Pancreas (tissue), 10 donors: Measurements from ENCODE around the gene CLDN16. TPM values are rescaled to one million over a fixed set of nuclear protein-coding genes. Genes with fewer than 3 reads are reported as not detected.

Experiments used
- ATAC-seq, 4 donors: fragments of 200-7000 bp; cut with Tn5 transposase; one replicate each; pipeline versions ENCODE4 v1.8.0 to v1.9.1; 2020; ENCODE audit warnings: mild to moderate bottlenecking in 4 of 4, moderate library complexity in 4 of 4
- DNase-seq, 6 donors: peaks; one replicate each; pipeline ENCODE4 v3.0.0-alpha.2; 2020
- FAIRE-seq: peaks from 2 replicates; lab custom pipeline; 2012; peaks lifted over from hg19 to GRCh38; lab: Jason Lieb, UNC
- H3K27ac ChIP-seq, 4 donors: fragments of 200-600 bp; sonication (generic); 1 replicate in 3 of 4; 2 replicates in 1 of 4; pipeline versions ENCODE4 v1.5.0 to v1.8.0; 2020
- H3K27me3 ChIP-seq, 4 donors: fragments of 200-600 bp; one replicate each; pipeline ENCODE4 v1.8.0; 2021
- H3K36me3 ChIP-seq, 3 donors: fragments of 200-600 bp; sonication (generic) in 1 of 3; one replicate each; pipeline versions ENCODE4 v1.5.0 to v1.8.0; 2020 to 2021
- H3K4me1 ChIP-seq, 3 donors: fragments of 200-600 bp; one replicate each; pipeline ENCODE4 v1.8.0; 2021
- H3K4me3 ChIP-seq, 4 donors: fragments of 200-600 bp; sonication (generic) in 2 of 4; one replicate each; pipeline versions ENCODE4 v1.5.0 to v1.8.0; 2020 to 2021
- H3K9me3 ChIP-seq, 4 donors: fragments of 200-600 bp; one replicate each; pipeline ENCODE4 v1.8.0; 2021
- CTCF ChIP-seq, 4 donors: fragments of 200-600 bp; sonication (generic) in 3 of 4; IDR thresholded peaks; one replicate each; pipeline versions ENCODE4 v1.5.0 to v1.8.0; 2021; ENCODE audit warnings: antibody characterized with exemption in 4 of 4
- WGBS, 2 donors: extraction: QIAGEN DNeasy Blood & Tissue Kit; methylation state at CpG; one replicate each; pipeline ENCODE4 v1.1.7; 2013; 5-methylcytosine and 5-hydroxymethylcytosine counted together
- intact Hi-C, 3 donors: fragments of 100-400 bp; cut with DNase I; formaldehyde crosslinking; loops; one replicate each; pipeline versions ENCODE4 v1.11.1 to v1.14.2; 2022
- polyA plus RNA-seq, 2 donors: library from polyadenylated mRNA; stranded (reverse); fragments of 200-250 nt; gene quantifications; one replicate each; pipeline ENCODE4 v1.2.3, GENCODE V29; 2013
- total RNA-seq, 6 donors: library from RNA; stranded (reverse); fragmentation: NEBNext Ultra II Directional in 4 of 6; extraction: Animal tissue kit (Norgen Biotek cat#: 25700) in 4 of 6; gene quantifications; one replicate each; pipeline versions ENCODE4 v1.2.1 to v1.2.4, GENCODE V29; 2021 to 2023
- donor health status: healthy with polysubstance abuse.
- donor health status: DM: no; HTN: no; CAD: no; lungs with moderate emphysema.
- donor health status: DM: no; HTN: no; CAD: no.
- donor health status: control.
- donor health status: control.
- donor health status: Bipolar disorder and iron deficiency.
- donor health status: DM: yes; HTN: yes; CAD: no.
- donor health status: DM: no; HTN: no; CAD: no.
- donor health status: DM: no; HTN: no; CAD: no.
- donor health status: DM: yes; HTN: yes; CAD: no.

CLDN16 gene
- total and polyA plus RNA-seq, 8 donors: 0.09 to 1.8 (median 0.36) TPM

- FAIRE-seq (no peak), ATAC-seq (no peak), DNase-seq (no peak)
- no peaks in the 10 kb centered on the region for H3K4me1 ChIP-seq
- peaks cover 0 to 10% (median 0%) of the 10 kb centered on the region in 4 donors for H3K27me3 ChIP-seq
- no peak overlapping the region for H3K27ac ChIP-seq
- 75 to 79% methylated on average over 3 of the region's 3 CpGs for WGBS, 2 donors
- no peak for TF ChIP-seq CTCF (IDR thresholded peaks at IDR 0.05)
- H3K9me3 ChIP-seq: no peaks in the 10 kb centered on the region
- H3K36me3 ChIP-seq: no peaks in the 10 kb centered on the region
- intact Hi-C loops: no loop called here
- no peak overlapping the region for H3K4me3 ChIP-seq
Observed at GRCh38 chr3:190414297-190414696, 26.3 kb downstream of the CLDN16 start.

- no peak overlapping the region for H3K4me3 ChIP-seq
- peak in 3 of 4 donors; percentile 5 to 29 (median 10) for ATAC-seq
- H3K9me3 ChIP-seq: no peaks in the 10 kb centered on the region
- intact Hi-C loops: no loop called here
- H3K27ac ChIP-seq: no peak overlapping the region
- TF ChIP-seq CTCF (IDR thresholded peaks at IDR 0.05): no peak
- WGBS, 2 donors: 44 to 50% methylated on average over 2 of the region's 2 CpGs
- H3K27me3 ChIP-seq: no peaks in the 10 kb centered on the region
- FAIRE-seq: no peak
- H3K36me3 ChIP-seq: no peaks in the 10 kb centered on the region
- no peaks in the 10 kb centered on the region for H3K4me1 ChIP-seq
- DNase-seq: no peak
Observed at GRCh38 chr3:190424108-190424477, 36.1 kb downstream of the CLDN16 start.

- DNase-seq: peak; percentile 59 to 80 (median 71)
- Histone ChIP-seq H3K27ac (no peak overlapping the region), H3K36me3 (no peaks in the 10 kb centered on the region), H3K4me1 (no peaks in the 10 kb centered on the region), H3K4me3 (no peak overlapping the region), H3K27me3 (no peaks in the 10 kb centered on the region), H3K9me3 (no peaks in the 10 kb centered on the region)
- WGBS, 2 donors: 13 to 15% methylated on average over 16 of the region's 16 CpGs
- TF ChIP-seq CTCF (IDR thresholded peaks at IDR 0.05): peak; percentile 31 to 56 (median 54)
- intact Hi-C loops: no loop called here
- FAIRE-seq: peak; percentile 54
- peak; percentile 95 to 99 (median 96) for ATAC-seq
Observed at GRCh38 chr3:190424478-190425439, 36.8 kb downstream of the CLDN16 start.

GRCh38 chr3:190425833-190426232 lies 37.9 kb downstream of the CLDN16 start:
- Histone ChIP-seq H3K27ac (no peak overlapping the region), H3K4me3 (no peak overlapping the region), H3K27me3 (no peaks in the 10 kb centered on the region), H3K9me3 (no peaks in the 10 kb centered on the region), H3K4me1 (no peaks in the 10 kb centered on the region), H3K36me3 (no peaks in the 10 kb centered on the region)
- FAIRE-seq (peak; percentile 69), ATAC-seq (no peak), DNase-seq (no peak)
- no peak for TF ChIP-seq CTCF (IDR thresholded peaks at IDR 0.05)
- intact Hi-C loops: no loop called here
- 87 to 92% methylated on average over 1 of the region's 1 CpG for WGBS, 2 donors
